ENCODE results near the gene DPP8.

GRCh38 chr15:65406424-65407000, 111.0 kb downstream of the DPP8 start:
- TF ChIP-seq CTCF (IDR thresholded peaks at IDR 0.05): no peak
- no peak for TF ChIP-seq POLR2A (IDR thresholded peaks at IDR 0.05; ENCODE audit: low read length)

All from A549 (cell line).